Tibial artery (tissue), 4 donors: ENCODE data around the gene GMNN.

ENCODE experiments used
- DNase-seq, 2 donors: peaks; one replicate each; pipeline ENCODE4 v3.0.0-alpha.2; 2019
- H3K27ac ChIP-seq, 2 donors: fragments of 200-600 bp; sonication (generic) in 1 of 2; 1 replicate in 1 of 2; 2 replicates in 1 of 2; pipeline ENCODE4 v1.5.1; 2018 to 2019; ENCODE audit warnings: mild to moderate bottlenecking in 1 of 2
- H3K27me3 ChIP-seq, 2 donors: fragments of 200-600 bp; sonication (generic) in 1 of 2; one replicate each; pipeline versions ENCODE4 v1.5.1 to v1.6.0; 2016 to 2019
- H3K36me3 ChIP-seq, 3 donors: fragments of 200-600 bp; sonication (generic) in 2 of 3; one replicate each; pipeline ENCODE4 v1.5.1; 2016 to 2019; ENCODE audit warnings: mild to moderate bottlenecking in 2 of 3
- H3K4me1 ChIP-seq, 4 donors: fragments of 200-600 bp; sonication (generic) in 2 of 4; 1 replicate in 3 of 4; 2 replicates in 1 of 4; pipeline ENCODE4 v1.5.1; 2016 to 2019
- H3K4me3 ChIP-seq, 2 donors: fragments of 200-600 bp; sonication (generic) in 1 of 2; 1 replicate in 1 of 2; 2 replicates in 1 of 2; pipeline ENCODE4 v1.5.1; 2018 to 2019; ENCODE audit warnings: mild to moderate bottlenecking in 2 of 2
- H3K9me3 ChIP-seq, 3 donors: fragments of 200-600 bp; sonication (generic) in 1 of 3; one replicate each; pipeline ENCODE4 v1.5.1; 2016 to 2019
- CTCF ChIP-seq, 2 experiments: fragments of 200-600 bp in 1 of 2; fragments of 450-650 bp in 1 of 2; IDR thresholded peaks; one replicate each; pipeline ENCODE4 v1.5.1; 2017 to 2019; ENCODE audit warnings: antibody characterized with exemption in 2 of 2, mild to moderate bottlenecking in 1 of 2, moderate library complexity in 1 of 2
- intact Hi-C: fragments of 100-400 bp; cut with DNase I; formaldehyde crosslinking; loops from one replicate; pipeline ENCODE4 v1.15.0; 2023; ENCODE audit warnings: low total_unique reads

GMNN gene

GRCh38 chr6:24807584-24807983, 32.8 kb downstream of the GMNN start:
- no peaks in the 10 kb centered on the region for H3K4me1 ChIP-seq
- no peaks in the 10 kb centered on the region for H3K27me3 ChIP-seq
- no peaks in the 10 kb centered on the region for H3K9me3 ChIP-seq
- peaks cover 0 to 23% (median 0%) of the 10 kb centered on the region in 3 donors for H3K36me3 ChIP-seq
- H3K4me3 ChIP-seq: no peak overlapping the region
- DNase-seq: no peak
- intact Hi-C loops: no loop called here
- TF ChIP-seq CTCF (IDR thresholded peaks at IDR 0.05): no peak
- H3K27ac ChIP-seq: no peak overlapping the region

DNA sequence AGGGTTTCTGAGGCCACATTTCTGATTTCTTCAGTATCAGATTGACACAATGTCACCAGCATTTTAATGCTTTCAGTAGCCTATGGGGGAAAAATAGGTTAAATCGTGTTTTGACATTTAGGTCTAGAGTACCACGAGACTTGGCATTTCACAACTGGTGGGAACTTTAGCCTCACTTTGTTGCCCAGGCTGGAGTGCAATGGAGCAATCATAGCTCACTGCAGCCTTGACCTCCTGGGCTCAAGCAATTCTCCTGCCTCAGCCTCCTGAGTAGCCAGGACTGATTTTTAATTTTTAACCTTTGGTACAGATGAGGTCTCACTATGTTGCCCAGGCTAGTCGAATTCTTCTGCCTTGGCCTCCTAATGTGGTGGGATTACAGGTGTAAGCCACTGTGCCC, 35.0 kb downstream of the GMNN start:
- Histone ChIP-seq H3K4me3 (no peak overlapping the region), H3K36me3 (peaks cover 0 to 23% (median 0%) of the 10 kb centered on the region in 3 donors), H3K27me3 (no peaks in the 10 kb centered on the region), H3K9me3 (no peaks in the 10 kb centered on the region), H3K27ac (no peak overlapping the region), H3K4me1 (no peaks in the 10 kb centered on the region)
- intact Hi-C loops: no loop called here
- TF ChIP-seq CTCF (IDR thresholded peaks at IDR 0.05): no peak
- no peak for DNase-seq

- DNase-seq: no peak
- H3K36me3 ChIP-seq: no peaks in the 10 kb centered on the region
- intact Hi-C loops: no loop called here
- no peaks in the 10 kb centered on the region for H3K9me3 ChIP-seq
- H3K4me3 ChIP-seq: no peak overlapping the region
- H3K27me3 ChIP-seq: no peaks in the 10 kb centered on the region
- TF ChIP-seq CTCF (IDR thresholded peaks at IDR 0.05): no peak
- no peaks in the 10 kb centered on the region for H3K4me1 ChIP-seq
- H3K27ac ChIP-seq: no peak overlapping the region
These were observed 43.6 kb downstream of the GMNN start for GRCh38 chr6:24818346-24818745.

DNA sequence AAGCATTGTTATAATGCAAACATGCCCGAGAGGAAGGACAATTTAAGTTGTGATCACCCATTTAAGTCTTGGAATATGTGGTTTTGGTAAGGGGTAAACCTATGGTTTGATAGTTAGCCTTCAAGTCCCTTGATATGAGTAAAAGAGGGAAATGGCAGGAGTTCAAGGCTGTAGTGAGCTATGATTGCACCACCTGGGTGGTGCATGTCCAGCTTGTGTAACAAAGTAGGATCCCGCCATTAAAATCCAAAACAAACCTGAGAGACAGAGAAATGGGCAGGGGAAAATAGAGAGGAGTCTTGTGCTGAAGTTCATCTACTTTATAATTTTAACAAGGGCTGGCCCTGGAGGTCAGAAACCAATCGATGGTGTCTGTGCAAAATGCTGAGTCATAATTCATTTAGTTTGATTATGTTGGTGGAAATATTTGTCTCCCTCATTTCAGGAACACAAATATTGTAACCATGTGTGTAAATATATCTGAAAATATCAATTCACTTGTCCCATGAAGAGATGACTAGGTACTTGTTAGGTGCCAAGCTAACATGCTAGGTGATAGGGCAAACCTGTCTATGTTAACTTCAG, 47.2 kb downstream of the GMNN start:
- no peak for TF ChIP-seq CTCF (IDR thresholded peaks at IDR 0.05)
- DNase-seq: no peak
- peaks cover 0 to 8% (median 0%) of the 10 kb centered on the region in 3 donors for H3K36me3 ChIP-seq
- intact Hi-C loops: no loop called here
- no peak overlapping the region for H3K4me3 ChIP-seq
- H3K27me3 ChIP-seq: no peaks in the 10 kb centered on the region
- H3K4me1 ChIP-seq: no peaks in the 10 kb centered on the region
- no peak overlapping the region for H3K27ac ChIP-seq
- H3K9me3 ChIP-seq: no peaks in the 10 kb centered on the region

DNA sequence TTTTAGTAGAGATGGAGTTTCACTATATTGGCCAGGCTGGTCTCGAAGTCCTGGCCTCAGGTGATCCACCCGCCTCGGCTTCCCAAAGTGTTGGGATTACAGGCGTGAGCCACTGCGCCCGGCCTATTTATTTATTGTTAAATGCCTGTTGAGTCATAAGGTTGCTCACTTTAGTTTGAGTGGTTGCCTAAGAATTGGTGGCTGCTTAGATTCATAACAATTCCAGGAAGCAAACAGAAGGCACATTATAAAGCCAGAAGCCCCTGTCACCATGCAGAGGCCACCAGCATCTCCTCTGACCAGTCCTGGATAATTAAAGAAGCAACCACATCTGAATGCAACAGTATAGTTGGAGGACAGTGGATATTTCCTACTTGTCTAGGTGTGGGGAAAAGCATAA, 48.0 kb downstream of the GMNN start:
- no peak for DNase-seq
- TF ChIP-seq CTCF (IDR thresholded peaks at IDR 0.05): no peak
- H3K27ac ChIP-seq: no peak overlapping the region
- intact Hi-C loops: no loop called here
- H3K9me3 ChIP-seq: no peaks in the 10 kb centered on the region
- no peaks in the 10 kb centered on the region for H3K4me1 ChIP-seq
- H3K36me3 ChIP-seq: peaks cover 0 to 8% (median 0%) of the 10 kb centered on the region in 3 donors
- H3K4me3 ChIP-seq: no peak overlapping the region
- no peaks in the 10 kb centered on the region for H3K27me3 ChIP-seq

- Histone ChIP-seq H3K4me3 (no peak overlapping the region), H3K9me3 (no peaks in the 10 kb centered on the region), H3K4me1 (no peaks in the 10 kb centered on the region), H3K27ac (no peak overlapping the region), H3K27me3 (no peaks in the 10 kb centered on the region), H3K36me3 (peaks cover 0 to 8% (median 0%) of the 10 kb centered on the region in 3 donors)
- intact Hi-C loops: no loop called here
- TF ChIP-seq CTCF (IDR thresholded peaks at IDR 0.05): no peak
- no peak for DNase-seq
These were observed 48.4 kb downstream of the GMNN start for GRCh38 chr6:24823185-24823584.
